DND-41 (cell line): ENCODE data around the gene GTF3C1.

Source experiments
- EZH2 ChIP-seq: IDR thresholded peaks from 3 replicates; pipeline ENCODE4 v1.6.1; 2012; ENCODE audit warnings: borderline replicate concordance, low read depth, mild to moderate bottlenecking, moderate library complexity, low read length, inconsistent platforms; ENCODE audit not compliant: severe bottlenecking
- TF ChIP-seq, protein P1 (sequence below): IDR thresholded peaks from 2 replicates; pipeline ENCODE4 v1.5.1; 2012; ENCODE audit warnings: borderline replicate concordance, low read length, moderate library complexity, mild to moderate bottlenecking; ENCODE audit not compliant: poor library complexity, severe bottlenecking; ENCODE audit errors: extremely low read depth

DNA sequence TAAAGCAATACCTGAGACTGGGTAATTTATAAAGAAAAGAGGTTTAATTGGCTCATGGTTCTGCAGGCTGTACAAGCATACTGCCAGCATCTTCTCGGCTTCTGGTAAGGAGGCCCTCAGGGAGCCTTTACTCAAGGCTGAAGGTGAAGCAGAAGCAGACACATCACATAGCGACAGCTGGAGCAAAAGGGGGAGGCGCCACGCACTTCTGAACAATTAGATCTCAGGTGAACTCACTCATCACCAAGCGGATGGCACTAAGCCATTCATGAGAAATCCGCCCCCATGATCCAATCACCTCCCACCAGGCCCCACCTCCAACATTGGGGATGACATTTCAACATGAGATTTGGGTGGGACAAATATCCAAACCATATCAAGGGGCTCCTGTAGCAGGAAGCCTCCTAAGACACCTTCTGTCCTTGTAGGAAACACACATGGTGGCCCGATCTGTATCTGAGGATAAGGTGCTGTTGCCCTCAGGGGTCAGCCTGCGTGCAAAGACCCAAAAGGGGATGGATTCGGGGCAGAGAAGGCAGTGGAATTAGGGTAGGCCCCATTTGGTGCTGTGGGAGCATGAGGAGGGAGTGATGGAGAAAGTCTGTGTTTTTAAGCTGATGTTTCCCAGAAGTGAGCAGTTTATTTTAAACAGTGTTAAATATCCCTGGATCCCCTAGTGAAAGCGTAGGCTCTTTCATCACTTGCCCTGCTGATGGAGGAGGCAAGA, 124.8 kb downstream of the GTF3C1 start:
- TF ChIP-seq, protein P1, sequence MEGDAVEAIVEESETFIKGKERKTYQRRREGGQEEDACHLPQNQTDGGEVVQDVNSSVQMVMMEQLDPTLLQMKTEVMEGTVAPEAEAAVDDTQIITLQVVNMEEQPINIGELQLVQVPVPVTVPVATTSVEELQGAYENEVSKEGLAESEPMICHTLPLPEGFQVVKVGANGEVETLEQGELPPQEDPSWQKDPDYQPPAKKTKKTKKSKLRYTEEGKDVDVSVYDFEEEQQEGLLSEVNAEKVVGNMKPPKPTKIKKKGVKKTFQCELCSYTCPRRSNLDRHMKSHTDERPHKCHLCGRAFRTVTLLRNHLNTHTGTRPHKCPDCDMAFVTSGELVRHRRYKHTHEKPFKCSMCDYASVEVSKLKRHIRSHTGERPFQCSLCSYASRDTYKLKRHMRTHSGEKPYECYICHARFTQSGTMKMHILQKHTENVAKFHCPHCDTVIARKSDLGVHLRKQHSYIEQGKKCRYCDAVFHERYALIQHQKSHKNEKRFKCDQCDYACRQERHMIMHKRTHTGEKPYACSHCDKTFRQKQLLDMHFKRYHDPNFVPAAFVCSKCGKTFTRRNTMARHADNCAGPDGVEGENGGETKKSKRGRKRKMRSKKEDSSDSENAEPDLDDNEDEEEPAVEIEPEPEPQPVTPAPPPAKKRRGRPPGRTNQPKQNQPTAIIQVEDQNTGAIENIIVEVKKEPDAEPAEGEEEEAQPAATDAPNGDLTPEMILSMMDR, result no peak
- TF ChIP-seq EZH2, result no peak
